ENCODE data around the gene TBC1D22B.

TBC1D22B gene

DNA sequence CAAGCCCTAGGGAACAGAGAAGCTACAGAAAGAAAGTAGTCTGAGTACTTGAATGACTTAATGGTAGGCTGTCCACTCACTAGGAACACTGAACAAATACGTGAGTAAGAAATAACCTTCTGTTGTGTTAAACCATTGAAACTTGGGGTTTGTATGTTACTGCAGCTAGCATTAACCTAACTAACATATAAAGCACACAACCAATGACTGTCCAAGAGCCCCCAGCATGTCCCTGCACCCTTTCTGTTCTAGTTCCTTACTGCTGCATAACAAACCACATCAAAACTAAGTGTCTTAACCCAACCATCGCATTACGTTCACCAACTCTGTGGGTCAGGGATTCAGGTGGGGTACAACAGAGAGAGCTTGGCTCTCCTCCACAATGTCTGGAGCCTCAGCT lies 85.7 kb downstream of the TBC1D22B start:
- TF ChIP-seq, protein P1, sequence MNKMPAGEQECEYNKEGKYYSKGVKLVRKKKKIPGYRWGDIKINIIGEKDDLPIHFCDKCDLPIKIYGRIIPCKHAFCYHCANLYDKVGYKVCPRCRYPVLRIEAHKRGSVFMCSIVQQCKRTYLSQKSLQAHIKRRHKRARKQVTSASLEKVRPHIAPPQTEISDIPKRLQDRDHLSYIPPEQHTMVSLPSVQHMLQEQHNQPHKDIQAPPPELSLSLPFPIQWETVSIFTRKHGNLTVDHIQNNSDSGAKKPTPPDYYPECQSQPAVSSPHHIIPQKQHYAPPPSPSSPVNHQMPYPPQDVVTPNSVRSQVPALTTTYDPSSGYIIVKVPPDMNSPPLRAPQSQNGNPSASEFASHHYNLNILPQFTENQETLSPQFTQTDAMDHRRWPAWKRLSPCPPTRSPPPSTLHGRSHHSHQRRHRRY (tag by site-specific recombination; IDR thresholded peaks at IDR 0.05), result no peak
- TF ChIP-seq, protein P2, sequence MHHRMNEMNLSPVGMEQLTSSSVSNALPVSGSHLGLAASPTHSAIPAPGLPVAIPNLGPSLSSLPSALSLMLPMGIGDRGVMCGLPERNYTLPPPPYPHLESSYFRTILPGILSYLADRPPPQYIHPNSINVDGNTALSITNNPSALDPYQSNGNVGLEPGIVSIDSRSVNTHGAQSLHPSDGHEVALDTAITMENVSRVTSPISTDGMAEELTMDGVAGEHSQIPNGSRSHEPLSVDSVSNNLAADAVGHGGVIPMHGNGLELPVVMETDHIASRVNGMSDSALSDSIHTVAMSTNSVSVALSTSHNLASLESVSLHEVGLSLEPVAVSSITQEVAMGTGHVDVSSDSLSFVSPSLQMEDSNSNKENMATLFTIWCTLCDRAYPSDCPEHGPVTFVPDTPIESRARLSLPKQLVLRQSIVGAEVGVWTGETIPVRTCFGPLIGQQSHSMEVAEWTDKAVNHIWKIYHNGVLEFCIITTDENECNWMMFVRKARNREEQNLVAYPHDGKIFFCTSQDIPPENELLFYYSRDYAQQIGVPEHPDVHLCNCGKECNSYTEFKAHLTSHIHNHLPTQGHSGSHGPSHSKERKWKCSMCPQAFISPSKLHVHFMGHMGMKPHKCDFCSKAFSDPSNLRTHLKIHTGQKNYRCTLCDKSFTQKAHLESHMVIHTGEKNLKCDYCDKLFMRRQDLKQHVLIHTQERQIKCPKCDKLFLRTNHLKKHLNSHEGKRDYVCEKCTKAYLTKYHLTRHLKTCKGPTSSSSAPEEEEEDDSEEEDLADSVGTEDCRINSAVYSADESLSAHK (tag by site-specific recombination; IDR thresholded peaks at IDR 0.05), result no peak
- TF ChIP-seq ZNF76 (tag by site-specific recombination; IDR thresholded peaks at IDR 0.05; ENCODE audit: borderline replicate concordance, low read depth) (no peak), SP7 (tag by site-specific recombination; IDR thresholded peaks at IDR 0.05) (no peak), EGR2 (tag by site-specific recombination; IDR thresholded peaks at IDR 0.05; ENCODE audit: low read depth) (no peak), ZNF785 (tag by site-specific recombination; IDR thresholded peaks at IDR 0.05) (no peak), ZNF341 (tag by site-specific recombination; IDR thresholded peaks at IDR 0.05; ENCODE audit: low read depth) (no peak), ZNF521 (tag by site-specific recombination; IDR thresholded peaks at IDR 0.05) (no peak)
- TF ChIP-seq, protein P3, sequence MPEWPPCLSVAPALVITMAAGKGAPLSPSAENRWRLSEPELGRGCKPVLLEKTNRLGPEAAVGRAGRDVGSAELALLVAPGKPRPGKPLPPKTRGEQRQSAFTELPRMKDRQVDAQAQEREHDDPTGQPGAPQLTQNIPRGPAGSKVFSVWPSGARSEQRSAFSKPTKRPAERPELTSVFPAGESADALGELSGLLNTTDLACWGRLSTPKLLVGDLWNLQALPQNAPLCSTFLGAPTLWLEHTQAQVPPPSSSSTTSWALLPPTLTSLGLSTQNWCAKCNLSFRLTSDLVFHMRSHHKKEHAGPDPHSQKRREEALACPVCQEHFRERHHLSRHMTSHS (tag by site-specific recombination; IDR thresholded peaks at IDR 0.05), result no peak
- H3K27ac ChIP-seq (ENCODE audit: extremely low read depth, low read depth, low read length), result no peak overlapping the region
- no peaks in the 10 kb centered on the region for H3K9me3 ChIP-seq (ENCODE audit: control insufficient read depth, insufficient read depth, low read depth, low read length)
- H3K36me3 ChIP-seq (ENCODE audit: control insufficient read depth in 2 of 2, insufficient read depth in 1 of 2, low read length in 2 of 2), result no peaks in the 10 kb centered on the region
- ChIA-PET CTCF (interaction anchor here (2.2 kb wide), 1 partner anchor 29 kb away, joined by 9 read pairs; no protein-coding TSS in a partner anchor), POLR2A (no interaction called here)
- H3K4me3 ChIP-seq (ENCODE audit: low read depth, low read length), result no peak overlapping the region
- H3K4me1 ChIP-seq (ENCODE audit: control insufficient read depth, insufficient read depth, low read length), result peaks cover 3% of the 10 kb centered on the region; the same call in 1 of the 2 replicates

DNA sequence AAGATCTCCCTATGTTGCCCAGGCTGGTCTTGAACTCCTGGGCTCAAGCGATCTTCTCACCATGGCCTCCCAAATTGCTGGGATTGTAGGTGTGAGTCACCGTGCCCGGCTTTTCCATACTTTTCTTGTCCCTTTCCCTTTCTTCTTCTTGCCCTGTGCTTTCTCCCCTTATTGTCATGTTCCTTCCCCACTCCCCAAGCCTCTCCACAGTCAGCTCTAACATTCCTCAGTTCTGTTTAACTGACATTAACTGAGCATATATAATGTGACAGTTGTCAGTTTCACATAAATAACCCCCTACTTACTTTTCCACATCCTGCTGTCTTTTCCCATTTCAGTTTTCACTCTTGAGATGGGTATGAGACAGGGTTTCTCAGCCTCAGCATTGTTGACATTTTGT lies 86.7 kb downstream of the TBC1D22B start:
- CTCF ChIA-PET, result interaction anchor here (0.6 kb wide), 2 partner anchors 300 to 630 kb away, joined by 3 read pairs; no protein-coding TSS in a partner anchor
- POLR2A ChIA-PET, result interaction anchor here (0.8 kb wide), 1 partner anchor 10 kb away, joined by 3 read pairs; the partner anchor contains the start of gene RNF8
- Histone ChIP-seq H3K4me3 (ENCODE audit: low read depth, low read length) (no peak overlapping the region), H3K36me3 (ENCODE audit: control insufficient read depth in 2 of 2, insufficient read depth in 1 of 2, low read length in 2 of 2) (no peaks in the 10 kb centered on the region), H3K4me1 (ENCODE audit: control insufficient read depth, insufficient read depth, low read length) (peaks cover 3% of the 10 kb centered on the region; the same call in 1 of the 2 replicates), H3K27ac (ENCODE audit: extremely low read depth, low read depth, low read length) (no peak overlapping the region), H3K9me3 (ENCODE audit: control insufficient read depth, insufficient read depth, low read depth, low read length) (no peaks in the 10 kb centered on the region)
- TF ChIP-seq, protein P4, sequence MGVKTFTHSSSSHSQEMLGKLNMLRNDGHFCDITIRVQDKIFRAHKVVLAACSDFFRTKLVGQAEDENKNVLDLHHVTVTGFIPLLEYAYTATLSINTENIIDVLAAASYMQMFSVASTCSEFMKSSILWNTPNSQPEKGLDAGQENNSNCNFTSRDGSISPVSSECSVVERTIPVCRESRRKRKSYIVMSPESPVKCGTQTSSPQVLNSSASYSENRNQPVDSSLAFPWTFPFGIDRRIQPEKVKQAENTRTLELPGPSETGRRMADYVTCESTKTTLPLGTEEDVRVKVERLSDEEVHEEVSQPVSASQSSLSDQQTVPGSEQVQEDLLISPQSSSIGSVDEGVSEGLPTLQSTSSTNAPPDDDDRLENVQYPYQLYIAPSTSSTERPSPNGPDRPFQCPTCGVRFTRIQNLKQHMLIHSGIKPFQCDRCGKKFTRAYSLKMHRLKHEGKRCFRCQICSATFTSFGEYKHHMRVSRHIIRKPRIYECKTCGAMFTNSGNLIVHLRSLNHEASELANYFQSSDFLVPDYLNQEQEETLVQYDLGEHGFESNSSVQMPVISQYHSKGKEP (tag by site-specific recombination; IDR thresholded peaks at IDR 0.05), result no peak
- TF ChIP-seq ZBTB21 (tag by site-specific recombination; IDR thresholded peaks at IDR 0.05) (no peak), ZNF404 (tag by site-specific recombination; IDR thresholded peaks at IDR 0.05) (no peak), ZNF184 (tag by site-specific recombination; IDR thresholded peaks at IDR 0.05) (no peak), ZNF214 (tag by site-specific recombination; IDR thresholded peaks at IDR 0.05; ENCODE audit: borderline replicate concordance) (no peak), KLF10 (tag by site-specific recombination; IDR thresholded peaks at IDR 0.05) (no peak), ZNF311 (tag by site-specific recombination; IDR thresholded peaks at IDR 0.05; ENCODE audit: borderline replicate concordance) (no peak), PRDM1 (tag by site-specific recombination; IDR thresholded peaks at IDR 0.05) (peak; percentile 80), ZNF664 (tag by site-specific recombination; IDR thresholded peaks at IDR 0.05) (peak; percentile 69), SETDB1 (IDR thresholded peaks at IDR 0.05; ENCODE audit: insufficient read length, low read length) (no peak), ZNF571 (tag by site-specific recombination; IDR thresholded peaks at IDR 0.05) (no peak)
- TF ChIP-seq, protein P5, sequence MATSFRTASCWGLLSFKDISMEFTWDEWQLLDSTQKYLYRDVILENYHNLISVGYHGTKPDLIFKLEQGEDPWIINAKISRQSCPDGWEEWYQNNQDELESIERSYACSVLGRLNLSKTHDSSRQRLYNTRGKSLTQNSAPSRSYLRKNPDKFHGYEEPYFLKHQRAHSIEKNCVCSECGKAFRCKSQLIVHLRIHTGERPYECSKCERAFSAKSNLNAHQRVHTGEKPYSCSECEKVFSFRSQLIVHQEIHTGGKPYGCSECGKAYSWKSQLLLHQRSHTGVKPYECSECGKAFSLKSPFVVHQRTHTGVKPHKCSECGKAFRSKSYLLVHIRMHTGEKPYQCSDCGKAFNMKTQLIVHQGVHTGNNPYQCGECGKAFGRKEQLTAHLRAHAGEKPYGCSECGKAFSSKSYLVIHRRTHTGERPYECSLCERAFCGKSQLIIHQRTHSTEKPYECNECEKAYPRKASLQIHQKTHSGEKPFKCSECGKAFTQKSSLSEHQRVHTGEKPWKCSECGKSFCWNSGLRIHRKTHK (tag by site-specific recombination; IDR thresholded peaks at IDR 0.05), result no peak
- TF ChIP-seq, protein P3 (tag by site-specific recombination; IDR thresholded peaks at IDR 0.05), result no peak

Data from HEK293 (cell line).